ENCODE measurements around the gene MAGI3. TPM values are rescaled to one million over a fixed set of nuclear protein-coding genes. Genes with fewer than 3 reads are reported as not detected.
"Not testable (repeated sequence)": the region's sequence is repeated elsewhere in the genome, so short reads cannot be mapped to it uniquely, and the experiment has no call there.

The MAGI3 gene
- total RNA-seq, 4 donors from 2014 or later, result 7.6 to 19.3 (median 15.6) TPM

DNA sequence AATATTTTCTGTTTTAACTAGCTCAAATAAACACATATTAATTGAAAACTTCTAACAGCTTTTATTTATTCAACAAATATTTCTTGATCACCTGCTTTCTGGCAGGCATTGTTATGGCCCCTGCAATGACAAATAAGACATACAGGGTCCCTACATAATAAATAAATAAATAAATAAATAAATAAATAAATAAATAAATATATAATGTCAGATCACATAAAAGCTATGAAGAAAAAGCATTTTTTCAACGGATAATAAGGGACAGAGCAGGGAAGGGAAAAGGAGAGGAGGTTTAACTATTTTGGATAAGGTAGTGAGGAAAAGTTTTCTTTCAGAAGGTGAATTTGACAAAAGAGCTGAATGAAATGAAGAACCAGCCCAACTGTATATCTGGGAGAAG, 115.0 kb downstream of the MAGI3 start:
- no peak for DNase-seq (ENCODE audit: low spot score)
- TF ChIP-seq, protein P1, sequence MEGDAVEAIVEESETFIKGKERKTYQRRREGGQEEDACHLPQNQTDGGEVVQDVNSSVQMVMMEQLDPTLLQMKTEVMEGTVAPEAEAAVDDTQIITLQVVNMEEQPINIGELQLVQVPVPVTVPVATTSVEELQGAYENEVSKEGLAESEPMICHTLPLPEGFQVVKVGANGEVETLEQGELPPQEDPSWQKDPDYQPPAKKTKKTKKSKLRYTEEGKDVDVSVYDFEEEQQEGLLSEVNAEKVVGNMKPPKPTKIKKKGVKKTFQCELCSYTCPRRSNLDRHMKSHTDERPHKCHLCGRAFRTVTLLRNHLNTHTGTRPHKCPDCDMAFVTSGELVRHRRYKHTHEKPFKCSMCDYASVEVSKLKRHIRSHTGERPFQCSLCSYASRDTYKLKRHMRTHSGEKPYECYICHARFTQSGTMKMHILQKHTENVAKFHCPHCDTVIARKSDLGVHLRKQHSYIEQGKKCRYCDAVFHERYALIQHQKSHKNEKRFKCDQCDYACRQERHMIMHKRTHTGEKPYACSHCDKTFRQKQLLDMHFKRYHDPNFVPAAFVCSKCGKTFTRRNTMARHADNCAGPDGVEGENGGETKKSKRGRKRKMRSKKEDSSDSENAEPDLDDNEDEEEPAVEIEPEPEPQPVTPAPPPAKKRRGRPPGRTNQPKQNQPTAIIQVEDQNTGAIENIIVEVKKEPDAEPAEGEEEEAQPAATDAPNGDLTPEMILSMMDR (IDR thresholded peaks at IDR 0.05), result no peak
- no peak for ATAC-seq (ENCODE audit: low FRiP score)

DNA sequence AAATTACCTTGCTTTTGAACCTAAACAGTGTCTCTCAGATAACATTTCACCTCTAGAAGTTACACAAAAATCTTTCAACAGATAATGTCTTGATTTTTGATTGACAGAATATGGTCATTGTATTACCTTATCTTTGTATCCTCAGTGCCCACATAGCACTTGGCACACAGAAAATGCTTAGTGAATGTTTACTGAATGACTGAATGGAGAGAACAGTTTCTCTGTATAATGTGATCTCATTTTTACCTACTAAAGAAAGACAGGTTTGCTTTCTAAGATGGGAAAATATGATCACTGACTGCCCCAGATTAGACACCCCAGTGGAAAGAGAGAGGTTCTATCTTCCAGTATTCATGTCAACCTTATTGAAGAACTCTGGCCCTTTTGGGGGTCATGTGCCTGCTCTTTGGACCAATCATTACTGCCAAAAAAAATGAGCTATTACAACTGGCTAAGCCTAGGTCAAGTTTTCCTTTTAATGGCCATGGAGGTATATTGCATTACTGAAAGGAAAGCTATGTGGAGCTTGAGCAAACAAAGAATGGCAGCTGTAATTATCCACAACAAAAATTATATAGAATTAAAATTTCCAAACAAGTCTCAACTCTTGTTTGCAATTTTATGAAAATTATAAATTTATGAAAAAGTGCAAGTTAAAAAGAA, 117.4 kb downstream of the MAGI3 start:
- DNase-seq (ENCODE audit: low spot score) (no peak), ATAC-seq (ENCODE audit: low FRiP score) (no peak)
- TF ChIP-seq, protein P1 (IDR thresholded peaks at IDR 0.05), result no peak

DNA sequence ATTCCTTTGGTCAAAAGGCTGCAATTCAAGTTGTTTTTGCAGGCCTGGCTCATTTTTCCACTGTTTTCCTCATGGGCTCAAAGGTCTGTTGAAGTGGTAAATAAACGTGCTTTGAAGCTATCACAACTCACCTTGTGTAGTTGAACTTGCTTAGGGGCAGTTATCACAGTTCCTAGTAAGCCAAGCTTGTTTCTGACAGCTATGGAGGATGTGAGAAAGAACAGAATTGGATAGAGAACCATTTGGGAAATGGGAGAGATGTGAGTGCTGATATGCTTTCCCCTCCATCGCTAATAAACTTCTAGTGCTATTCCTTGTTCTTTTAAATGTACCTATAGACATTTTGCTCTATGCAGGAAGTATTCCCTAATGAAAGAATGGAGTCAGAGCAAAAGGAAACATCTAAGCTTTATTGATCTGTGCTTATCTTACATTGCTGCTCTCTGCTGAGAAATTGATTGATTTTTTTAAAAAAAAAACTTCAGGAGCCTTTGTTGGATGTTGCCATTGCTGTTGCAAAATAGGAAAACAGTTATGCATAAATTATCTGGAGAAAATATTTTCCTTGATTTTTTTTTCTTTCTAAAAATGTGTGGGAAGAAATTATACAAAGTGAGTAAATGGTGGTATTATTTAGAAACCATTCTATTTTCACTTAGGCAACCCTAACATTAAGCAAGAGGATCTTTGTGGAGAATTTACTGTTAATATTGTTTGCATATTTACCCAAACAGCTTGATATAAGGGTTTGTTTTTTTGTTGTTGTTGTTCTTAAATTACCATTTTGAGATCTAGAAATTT, 118.2 kb downstream of the MAGI3 start:
- DNase-seq (ENCODE audit: low spot score), result no peak
- no peak for ATAC-seq (ENCODE audit: low FRiP score)
- TF ChIP-seq, protein P1 (IDR thresholded peaks at IDR 0.05), result no peak

DNA sequence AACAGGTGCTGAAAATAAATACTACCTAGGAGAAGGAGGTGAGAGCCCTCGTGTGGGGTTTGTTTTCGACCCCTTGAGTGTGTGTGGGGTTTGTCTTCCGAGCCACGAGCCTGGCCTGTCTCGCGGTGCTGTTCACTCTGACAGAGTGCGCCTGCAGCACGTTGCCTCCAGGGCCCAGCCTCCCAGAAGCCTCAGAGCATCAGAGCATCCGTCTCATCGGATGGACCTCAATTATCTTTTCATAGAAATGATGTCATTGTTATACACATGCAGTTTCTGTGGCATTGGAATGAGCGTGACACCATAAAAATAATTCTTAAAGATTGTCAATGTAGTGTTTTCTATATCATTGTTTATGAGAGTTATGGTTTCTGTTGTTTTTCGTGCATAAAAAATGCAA, 119.5 kb downstream of the MAGI3 start:
- not testable (repeated sequence) for ATAC-seq (ENCODE audit: low FRiP score); DNase-seq (ENCODE audit: low spot score)

DNA sequence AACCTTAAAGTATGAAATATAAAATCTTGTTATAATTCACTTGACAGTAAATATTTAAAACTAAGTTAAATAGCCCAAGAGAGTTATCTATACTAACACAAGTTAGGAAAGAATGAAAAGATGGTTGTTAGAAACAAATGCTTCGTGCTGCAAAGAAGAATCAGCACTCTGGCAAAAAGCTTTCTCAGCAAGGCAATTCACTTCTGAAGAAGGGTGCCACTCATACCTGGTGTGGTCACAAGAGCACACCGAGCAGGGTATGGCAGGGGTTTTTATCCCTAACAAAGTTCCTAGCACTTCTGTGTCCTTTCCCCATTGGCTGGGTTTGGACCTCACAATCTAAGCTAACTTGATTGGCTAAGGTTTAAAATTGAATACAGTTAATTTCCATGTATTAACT, 121.0 kb downstream of the MAGI3 start:
- TF ChIP-seq, protein P1 (IDR thresholded peaks at IDR 0.05), result no peak
- ATAC-seq (ENCODE audit: low FRiP score) (no peak), DNase-seq (ENCODE audit: low spot score) (no peak)

DNA sequence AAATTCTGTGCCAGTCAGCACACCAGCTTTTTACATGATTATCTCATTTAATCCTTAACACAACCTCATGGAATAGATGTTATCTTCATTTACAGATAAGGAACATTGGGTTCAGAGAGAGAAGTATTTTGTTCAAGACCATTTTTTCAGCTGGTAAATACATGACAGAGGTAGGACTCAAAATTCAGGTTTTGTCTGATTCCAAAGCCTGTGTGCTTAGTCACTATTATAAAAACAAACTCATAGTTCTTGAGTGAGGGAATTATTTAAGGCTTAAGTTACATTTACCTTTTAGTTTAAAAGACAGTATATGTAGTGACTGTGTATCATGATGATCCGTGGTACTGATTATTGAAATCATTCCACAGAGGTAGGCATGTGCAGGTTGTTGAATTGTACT, 125.2 kb downstream of the MAGI3 start:
- DNase-seq (ENCODE audit: low spot score), result no peak
- TF ChIP-seq, protein P1 (IDR thresholded peaks at IDR 0.05), result no peak
- no peak for ATAC-seq (ENCODE audit: low FRiP score)

DNA sequence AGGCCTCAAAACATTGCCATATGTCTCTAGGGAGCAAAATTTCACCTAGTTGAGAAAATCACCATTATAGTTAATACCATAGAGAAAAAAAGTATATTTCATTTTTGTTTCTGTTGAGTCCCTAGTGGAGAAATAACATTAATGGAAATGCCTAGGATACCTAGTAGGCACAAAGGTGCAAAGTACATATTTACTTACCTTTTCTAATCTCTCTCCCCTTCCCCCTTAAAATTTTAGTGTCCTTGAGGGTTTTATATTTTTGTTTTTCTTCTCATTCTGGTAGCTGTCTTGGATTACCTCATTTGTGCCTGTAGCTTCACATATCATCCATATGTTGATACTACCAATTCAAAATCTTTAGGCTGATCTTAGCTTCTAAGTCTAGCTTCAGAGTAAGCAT, 127.0 kb downstream of the MAGI3 start:
- DNase-seq (ENCODE audit: low spot score) (no peak), ATAC-seq (ENCODE audit: low FRiP score) (no peak)
- TF ChIP-seq, protein P1 (IDR thresholded peaks at IDR 0.05), result no peak
